Left ventricle myocardium superior (tissue), 1 donor: ENCODE measurements around the gene SLC19A3. TPM values are rescaled to one million over a fixed set of nuclear protein-coding genes. Genes with fewer than 3 reads are reported as not detected.
"Not testable (repeated sequence)": the region's sequence is repeated elsewhere in the genome, so short reads cannot be mapped to it uniquely, and the experiment has no call there.

Experiments used
- ATAC-seq: fragments of 200-7000 bp; cut with Tn5 transposase; one replicate; pipeline ENCODE4 v1.9.1; 2020; ENCODE audit warnings: mild to moderate bottlenecking, moderate library complexity
- DNase-seq: peaks from one replicate; pipeline ENCODE4 v3.0.0-alpha.2; 2020
- intact Hi-C: fragments of 100-400 bp; cut with micrococcal nuclease; formaldehyde crosslinking; loops from one replicate; pipeline ENCODE4 v1.11.0; 2022
- long read RNA-seq: library from polyadenylated mRNA; unstranded; transcript quantifications from one replicate; pipeline ENCODE4 v2.0.0, GENCODE V29; 2021
- total RNA-seq: library from RNA; stranded (reverse); fragmentation: NEBNext Ultra II Directional; extraction: Animal tissue kit (Norgen Biotek cat#: 25700); gene quantifications from one replicate; pipeline ENCODE4 v1.2.1, GENCODE V29; 2021
- donor health status: DM: no; HTN: yes; CAD: no; lungs with severe emphysema.

The SLC19A3 gene
- 1.2 TPM for total RNA-seq
- long read RNA-seq, partial matches to known transcripts = 0 of 1 reads
- long read RNA-seq, other reads (novel, unspliced or antisense) = 1 of 1 reads

- DNase-seq = peak; percentile 93
- ATAC-seq = peak; percentile 97
- intact Hi-C loops = no loop called here
Measured at GRCh38 chr2:227717687-227718567, at the start of gene SLC19A3. Gene SLC19A3 (minus strand): TSS chr2:227718028. CDS start chr2:227702318, 15,710 bp downstream.

- peak; percentile 83 for DNase-seq
- intact Hi-C loops = no loop called here
- peak; percentile 99 for ATAC-seq
Measured at GRCh38 chr2:227766373-227766883, 48.6 kb upstream of the SLC19A3 start.

- DNase-seq (no peak), ATAC-seq (peak; percentile 25)
- intact Hi-C loops = no loop called here
Measured at GRCh38 chr2:227765788-227766372, 48.1 kb upstream of the SLC19A3 start.

- intact Hi-C loops = no loop called here
- ATAC-seq (no peak), DNase-seq (no peak)
Measured at GRCh38 chr2:227761740-227762476, 44.1 kb upstream of the SLC19A3 start.

- ATAC-seq (no peak), DNase-seq (no peak)
- intact Hi-C loops = no loop called here
Measured at GRCh38 chr2:227759411-227760118, 41.7 kb upstream of the SLC19A3 start.

- DNase-seq, ATAC-seq, intact Hi-C loops: not testable (repeated sequence)
Measured at GRCh38 chr2:227756261-227756660, 38.4 kb upstream of the SLC19A3 start.

- intact Hi-C loops = no loop called here
- no peak for DNase-seq
- no peak for ATAC-seq
Measured at GRCh38 chr2:227748079-227748478, 30.3 kb upstream of the SLC19A3 start.

GRCh38 chr2:227745594-227745993 lies 27.8 kb upstream of the SLC19A3 start, which contains the start of gene SCYGR8:
Gene SCYGR8 (plus strand): TSS chr2:227745894. CDS start chr2:227745894, 0 bp downstream.
- ATAC-seq (no peak), DNase-seq (no peak)
- intact Hi-C loops = no loop called here

GRCh38 chr2:227740705-227741104 lies 22.9 kb upstream of the SLC19A3 start:
- intact Hi-C loops, ATAC-seq, DNase-seq: not testable (repeated sequence)

GRCh38 chr2:227739351-227739750 lies 21.5 kb upstream of the SLC19A3 start:
- no peak for DNase-seq
- intact Hi-C loops = no loop called here
- ATAC-seq = no peak

- no peak for ATAC-seq
Measured at GRCh38 chr2:227728035-227728434, 10.2 kb upstream of the SLC19A3 start, which contains the start of gene SCYGR7. Gene SCYGR7 (plus strand): TSS chr2:227728335. CDS start chr2:227728335, 0 bp downstream.

GRCh38 chr2:227724394-227725039 lies 6.7 kb upstream of the SLC19A3 start, which contains the start of gene SCYGR6:
Gene SCYGR6 (minus strand): TSS chr2:227724757. CDS start chr2:227724757, 0 bp downstream.
- intact Hi-C loops = no loop called here
- ATAC-seq (no peak), DNase-seq (no peak)

More at GRCh38 chr2:227728035-227728434, 10.2 kb upstream of the SLC19A3 start, which contains the start of gene SCYGR7:
- intact Hi-C loops = no loop called here
- no peak for DNase-seq

GRCh38 chr2:227722821-227723220 lies 5.0 kb upstream of the SLC19A3 start:
- intact Hi-C loops, ATAC-seq, DNase-seq: not testable (repeated sequence)

- intact Hi-C loops = no loop called here
- no peak for DNase-seq
- ATAC-seq = no peak
Measured at GRCh38 chr2:227720680-227721079, 2.9 kb upstream of the SLC19A3 start.

- intact Hi-C loops = no loop called here
- DNase-seq = no peak
- no peak for ATAC-seq
Measured at GRCh38 chr2:227719641-227720040, 1.8 kb upstream of the SLC19A3 start.

- ATAC-seq = no peak
- no peak for DNase-seq
- intact Hi-C loops = no loop called here
Measured at GRCh38 chr2:227716501-227716900, 1.3 kb downstream of the SLC19A3 start.

- DNase-seq (no peak), ATAC-seq (no peak)
- intact Hi-C loops = no loop called here
Measured at GRCh38 chr2:227713291-227713690, 4.5 kb downstream of the SLC19A3 start.

- ATAC-seq = no peak
- intact Hi-C loops = no loop called here
- DNase-seq = no peak
Measured at GRCh38 chr2:227710986-227711385, 6.8 kb downstream of the SLC19A3 start.
